Right atrium auricular region (tissue), 2 donors: ENCODE data around the gene ZBTB46. TPM values are rescaled to one million over a fixed set of nuclear protein-coding genes. Genes with fewer than 3 reads are reported as not detected.
A peak's percentile ranks its signal among the peaks of the same experiment; 100 is the strongest.

Experiments used
- DNase-seq: peaks from one replicate; pipeline ENCODE4 v3.0.0-alpha.2; 2019; ENCODE audit warnings: low spot score
- H3K27ac ChIP-seq, 2 donors: fragments of 200-600 bp; sonication (generic); 1 replicate in 1 of 2; 2 replicates in 1 of 2; pipeline ENCODE4 v1.5.1; 2016 to 2019
- H3K27me3 ChIP-seq, 2 donors: fragments of 200-600 bp; sonication (generic); one replicate each; pipeline versions ENCODE4 v1.5.1 to v1.6.0; 2017 to 2019
- H3K36me3 ChIP-seq: fragments of 200-600 bp; sonication (generic); one replicate; pipeline ENCODE4 v1.5.1; 2016
- H3K4me1 ChIP-seq, 2 donors: fragments of 200-600 bp; sonication (generic); one replicate each; pipeline versions ENCODE4 v1.5.1 to v1.6.0; 2017 to 2019
- H3K4me3 ChIP-seq, 2 donors: fragments of 200-600 bp; sonication (generic); 1 replicate in 1 of 2; 2 replicates in 1 of 2; pipeline ENCODE4 v1.5.1; 2017 to 2019; ENCODE audit warnings: mild to moderate bottlenecking in 1 of 2, moderate library complexity in 1 of 2
- H3K9me3 ChIP-seq, 2 donors: fragments of 200-600 bp; sonication (generic); one replicate each; pipeline ENCODE4 v1.5.1; 2019
- total RNA-seq, 2 donors: library from RNA; depleted of rRNA; stranded (reverse); fragments of >200 nt; gene quantifications; one replicate each; pipeline ENCODE4 v1.1.0, GENCODE V29; 2016
- TF ChIP-seq, protein P1 (sequence below), 2 donors: fragments of 200-600 bp; sonication (generic); IDR thresholded peaks; one replicate each; pipeline ENCODE4 v1.5.1; 2019; ENCODE audit warnings: antibody characterized with exemption in 2 of 2

Gene ZBTB46
- total RNA-seq, 2 donors from 2014 or later = 12.2 to 17.8 TPM

GRCh38 chr20:63740070-63740626 is 90.9 kb downstream of the ZBTB46 start:
- DNase-seq = no peak
- H3K4me1 ChIP-seq = peaks cover 0 to 40% of the 10 kb centered on the region in 2 donors
- TF ChIP-seq, protein P1, sequence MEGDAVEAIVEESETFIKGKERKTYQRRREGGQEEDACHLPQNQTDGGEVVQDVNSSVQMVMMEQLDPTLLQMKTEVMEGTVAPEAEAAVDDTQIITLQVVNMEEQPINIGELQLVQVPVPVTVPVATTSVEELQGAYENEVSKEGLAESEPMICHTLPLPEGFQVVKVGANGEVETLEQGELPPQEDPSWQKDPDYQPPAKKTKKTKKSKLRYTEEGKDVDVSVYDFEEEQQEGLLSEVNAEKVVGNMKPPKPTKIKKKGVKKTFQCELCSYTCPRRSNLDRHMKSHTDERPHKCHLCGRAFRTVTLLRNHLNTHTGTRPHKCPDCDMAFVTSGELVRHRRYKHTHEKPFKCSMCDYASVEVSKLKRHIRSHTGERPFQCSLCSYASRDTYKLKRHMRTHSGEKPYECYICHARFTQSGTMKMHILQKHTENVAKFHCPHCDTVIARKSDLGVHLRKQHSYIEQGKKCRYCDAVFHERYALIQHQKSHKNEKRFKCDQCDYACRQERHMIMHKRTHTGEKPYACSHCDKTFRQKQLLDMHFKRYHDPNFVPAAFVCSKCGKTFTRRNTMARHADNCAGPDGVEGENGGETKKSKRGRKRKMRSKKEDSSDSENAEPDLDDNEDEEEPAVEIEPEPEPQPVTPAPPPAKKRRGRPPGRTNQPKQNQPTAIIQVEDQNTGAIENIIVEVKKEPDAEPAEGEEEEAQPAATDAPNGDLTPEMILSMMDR (IDR thresholded peaks at IDR 0.05) = no peak
- H3K4me3 ChIP-seq = peak overlapping the region; percentile 70 to 74
- no peaks in the 10 kb centered on the region for H3K27me3 ChIP-seq
- H3K36me3 ChIP-seq = peaks cover 35% of the 10 kb centered on the region
- no peaks in the 10 kb centered on the region for H3K9me3 ChIP-seq
- H3K27ac ChIP-seq = peak overlapping the region; percentile 94

GRCh38 chr20:63739130-63740069 is 91.7 kb downstream of the ZBTB46 start, which contains the start of gene SLC2A4RG:
Gene SLC2A4RG (plus strand): TSS chr20:63739776. CDS start chr20:63739913, 137 bp downstream.
- Histone ChIP-seq H3K9me3 (no peaks in the 10 kb centered on the region), H3K4me3 (peak within 1 kb of the TSS; percentile 70 to 74), H3K36me3 (peaks cover 40% of the 10 kb centered on the region), H3K4me1 (peaks cover 0 to 40% of the 10 kb centered on the region in 2 donors), H3K27me3 (no peaks in the 10 kb centered on the region), H3K27ac (peak within 1 kb of the TSS; percentile 94)
- DNase-seq = no peak
- TF ChIP-seq, protein P1 (IDR thresholded peaks at IDR 0.05) = no peak

DNA sequence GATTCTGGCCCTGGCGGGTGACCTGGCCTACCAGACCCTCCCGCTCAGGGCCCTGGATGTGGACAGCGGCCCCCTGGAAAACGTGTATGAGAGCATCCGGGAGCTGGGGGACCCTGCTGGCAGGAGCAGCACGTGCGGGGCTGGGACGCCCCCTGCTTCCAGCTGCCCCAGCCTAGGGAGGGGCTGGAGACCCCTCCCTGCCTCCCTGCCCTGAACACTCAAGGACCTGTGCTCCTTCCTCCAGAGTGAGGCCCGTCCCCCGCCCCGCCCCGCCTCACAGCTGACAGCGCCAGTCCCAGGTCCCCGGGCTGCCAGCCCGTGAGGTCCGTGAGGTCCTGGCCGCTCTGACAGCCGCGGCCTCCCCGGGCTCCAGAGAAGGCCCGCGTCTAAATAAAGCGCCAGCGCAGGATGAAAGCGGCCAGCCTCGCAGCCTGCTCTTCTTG is 92.4 kb downstream of the ZBTB46 start:
- Histone ChIP-seq H3K9me3 (no peaks in the 10 kb centered on the region), H3K27ac (peak overlapping the region; percentile 91 to 93), H3K4me3 (peak overlapping the region; percentile 43 to 61), H3K4me1 (peaks cover 0 to 40% of the 10 kb centered on the region in 2 donors), H3K27me3 (no peaks in the 10 kb centered on the region), H3K36me3 (peaks cover 44% of the 10 kb centered on the region)
- TF ChIP-seq, protein P1 (IDR thresholded peaks at IDR 0.05) = no peak
- peak; percentile 73 for DNase-seq

- Histone ChIP-seq H3K9me3 (no peaks in the 10 kb centered on the region), H3K4me3 (peak overlapping the region in 1 of 2 donors; percentile 61), H3K4me1 (peaks cover 0 to 40% of the 10 kb centered on the region in 2 donors), H3K27ac (peak overlapping the region; percentile 91 to 93), H3K27me3 (no peaks in the 10 kb centered on the region), H3K36me3 (peaks cover 44% of the 10 kb centered on the region)
- TF ChIP-seq, protein P1 (IDR thresholded peaks at IDR 0.05) = no peak
- no peak for DNase-seq
These were observed 92.9 kb downstream of the ZBTB46 start for GRCh38 chr20:63737945-63738686.

DNA sequence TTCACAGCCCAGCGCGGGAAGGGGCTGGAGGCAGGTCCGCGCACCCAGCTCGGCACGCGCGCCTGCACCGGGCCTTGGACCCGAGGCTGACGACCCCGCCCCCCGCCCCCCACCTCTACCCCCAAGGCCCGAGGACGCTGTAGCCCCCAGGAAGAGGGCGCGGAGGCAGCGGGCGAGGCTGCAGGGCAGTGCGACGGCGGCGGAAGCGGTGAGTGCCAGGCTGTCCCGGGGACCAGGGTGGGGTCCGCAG is 93.4 kb downstream of the ZBTB46 start:
- no peaks in the 10 kb centered on the region for H3K27me3 ChIP-seq
- no peak for DNase-seq
- TF ChIP-seq, protein P1 (IDR thresholded peaks at IDR 0.05) = no peak
- peak overlapping the region in 1 of 2 donors; percentile 29 for H3K4me3 ChIP-seq
- peaks cover 0 to 40% of the 10 kb centered on the region in 2 donors for H3K4me1 ChIP-seq
- H3K9me3 ChIP-seq = no peaks in the 10 kb centered on the region
- H3K27ac ChIP-seq = no peak overlapping the region
- peaks cover 39% of the 10 kb centered on the region for H3K36me3 ChIP-seq
